PC-3 (cell line): Measurements from ENCODE around the gene RRAGC. TPM values are rescaled to one million over a fixed set of nuclear protein-coding genes. Genes with fewer than 3 reads are reported as not detected.
A peak's percentile ranks its signal among the peaks of the same experiment; 100 is the strongest.

Experiments
- ATAC-seq: fragments of 200-7000 bp; cut with Tn5 transposase; 2 replicates; pipeline ENCODE4 v1.9.1; 2020; ENCODE audit warnings: mild to moderate bottlenecking, moderate library complexity
- BruUV-seq: library from RNA; stranded (reverse); fragments of 400-500 nt; replicated peaks from 2 replicates; lab custom pipeline; 2021; lab: Mats Ljungman, UMichigan
- CTCF ChIA-PET: fragments of 300-600 bp; sonication (Branson Sonifier 250); formaldehyde crosslinking; loops from one replicate; lab custom pipeline; 2022; ENCODE audit warnings: antibody characterized with exemption; lab: Charles Lee
- POLR2A ChIA-PET: fragments of 300-600 bp; sonication (Branson Sonifier 250); formaldehyde crosslinking; loops from one replicate; lab custom pipeline; 2022; ENCODE audit warnings: antibody characterized with exemption; ENCODE audit not compliant: unreplicated experiment; lab: Charles Lee
- DNase-seq: peaks from one replicate; pipeline ENCODE4 v3.0.0-alpha.2; 2015
- H2AFZ ChIP-seq: fragments of 300-600 bp; sonication (generic); 2 replicates; pipeline ENCODE4 v1.6.0; 2016; ENCODE audit warnings: antibody characterized with exemption, low read length
- H3F3A ChIP-seq: fragments of 300-600 bp; sonication (generic); one replicate; pipeline ENCODE4 v1.6.0; 2017; ENCODE audit warnings: antibody characterized with exemption, low read length, control low read depth, mild to moderate bottlenecking; ENCODE audit not compliant: unreplicated experiment
- H3K27ac ChIP-seq: fragments of 300-600 bp; sonication (generic); 2 replicates; pipeline ENCODE4 v1.5.1; 2016; ENCODE audit warnings: mild to moderate bottlenecking, low read length
- H3K27me3 ChIP-seq: fragments of 300-600 bp; sonication (generic); 2 replicates; pipeline ENCODE4 v1.6.1; 2016; ENCODE audit warnings: low read length, mixed read lengths
- H3K36me3 ChIP-seq: fragments of 300-600 bp; sonication (generic); 2 replicates; pipeline ENCODE4 v1.6.1; 2016; ENCODE audit warnings: low read depth, mixed run types, low read length, mixed read lengths
- H3K4me1 ChIP-seq: fragments of 300-600 bp; sonication (generic); 2 replicates; pipeline ENCODE4 v1.5.1; 2016; ENCODE audit warnings: low read length; ENCODE audit not compliant: insufficient read depth
- H3K4me2 ChIP-seq: fragments of 300-600 bp; sonication (generic); 2 replicates; pipeline ENCODE4 v1.6.0; 2016; ENCODE audit warnings: low read length
- H3K4me3 ChIP-seq: fragments of 300-600 bp; sonication (generic); 2 replicates; pipeline ENCODE4 v1.5.1; 2016; ENCODE audit warnings: mild to moderate bottlenecking, low read length, mixed read lengths
- H3K79me2 ChIP-seq: fragments of 300-600 bp; sonication (generic); 2 replicates; pipeline ENCODE4 v1.6.1; 2017; ENCODE audit warnings: low read length, mixed read lengths
- H3K9ac ChIP-seq: fragments of 300-600 bp; sonication (generic); 2 replicates; pipeline ENCODE4 v1.6.0; 2016; ENCODE audit warnings: mild to moderate bottlenecking, low read length
- H3K9me2 ChIP-seq: fragments of 300-600 bp; sonication (generic); replicated peaks from 2 replicates; pipeline ENCODE4 v1.6.1; 2016; ENCODE audit warnings: mixed run types, low read length, mixed read lengths
- H3K9me3 ChIP-seq: fragments of 300-600 bp; sonication (generic); 2 replicates; pipeline ENCODE4 v1.6.1; 2016; ENCODE audit warnings: low read length, mixed read lengths
- H4K20me1 ChIP-seq: fragments of 300-600 bp; sonication (generic); 2 replicates; pipeline ENCODE4 v1.6.1; 2016; ENCODE audit warnings: low read length, mixed read lengths
- EZH2 ChIP-seq: fragments of 300-600 bp; sonication (generic); IDR thresholded peaks from one replicate; pipeline ENCODE4 v1.6.1; 2017; ENCODE audit warnings: antibody characterized with exemption, mild to moderate bottlenecking, low read length; ENCODE audit not compliant: unreplicated experiment
- EZH2phosphoT487 ChIP-seq: fragments of 300-600 bp; sonication (generic); IDR thresholded peaks from 2 replicates; pipeline ENCODE4 v1.6.1; 2018; ENCODE audit warnings: mild to moderate bottlenecking, antibody characterized with exemption, low read length, borderline replicate concordance
- intact Hi-C: fragments of 100-400 bp; cut with micrococcal nuclease; formaldehyde crosslinking; loops from 2 replicates; pipeline ENCODE4 v1.9.0; 2023
- total RNA-seq: library from RNA; depleted of rRNA; stranded (reverse); fragments of >200 nt; gene quantifications from 2 replicates; pipeline ENCODE4 v1.2.3, GENCODE V29; 2014; rRNA removed
- TF ChIP-seq, protein P1 (sequence below): fragments of 300-600 bp; sonication (generic); conservative IDR thresholded peaks from 2 replicates; pipeline ENCODE4 v1.5.1; 2017; ENCODE audit warnings: antibody characterized with exemption, low read depth, mild to moderate bottlenecking, low read length

The RRAGC gene
- total RNA-seq, 1 experiment from 2014 or later = 7.0 TPM

DNA sequence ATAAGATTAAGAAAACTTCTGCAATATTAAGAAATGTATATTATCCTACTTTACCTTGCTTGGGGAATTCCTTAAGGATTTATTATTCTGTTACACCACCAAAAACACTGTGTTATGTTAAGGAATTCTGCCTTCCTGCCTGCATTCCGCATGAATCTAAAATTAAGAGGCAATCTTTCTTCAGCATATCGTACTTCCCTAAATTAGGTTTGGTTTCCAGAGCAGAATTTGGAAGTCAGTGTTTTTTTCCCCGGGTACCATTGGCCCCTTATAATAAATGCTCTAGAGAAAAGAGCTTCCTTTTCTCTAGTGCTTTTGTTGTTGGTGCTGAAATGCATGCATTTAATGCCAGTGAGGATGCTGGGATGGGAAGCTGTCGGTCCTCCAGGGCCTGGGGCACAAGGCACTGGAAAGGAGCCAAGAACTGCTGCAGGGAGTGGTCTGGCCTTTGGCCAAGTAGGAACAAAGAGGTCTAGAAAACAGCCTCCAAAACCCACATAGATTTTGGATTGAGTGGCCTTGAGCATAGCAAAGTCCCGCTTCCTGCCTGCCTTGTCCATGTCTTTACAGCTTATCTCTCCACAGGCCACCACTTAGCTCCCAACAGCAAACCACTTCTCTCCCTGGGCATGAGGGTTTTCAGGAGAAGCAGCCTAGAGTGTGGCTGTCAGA is 69.9 kb downstream of the RRAGC start:
- ATAC-seq (no peak), DNase-seq (peak; percentile 25)
- Histone ChIP-seq H3K9ac (no peak overlapping the region), H4K20me1 (no peaks in the 10 kb centered on the region), H3K4me2 (no peak overlapping the region), H3K4me3 (no peak overlapping the region), H3K9me2 (no peaks in the 10 kb centered on the region), H3K27ac (no peak overlapping the region), H2AFZ (no peak overlapping the region), H3K9me3 (no peaks in the 10 kb centered on the region; the same call in 1 of the 2 replicates), H3K4me1 (no peaks in the 10 kb centered on the region), H3K27me3 (peaks cover 46% of the 10 kb centered on the region), H3K79me2 (no peaks in the 10 kb centered on the region), H3K36me3 (no peaks in the 10 kb centered on the region), H3F3A (no peaks in the 10 kb centered on the region)
- no TSS peak for BruUV-seq
- POLR2A ChIA-PET = no interaction called here
- TF ChIP-seq, protein P1, sequence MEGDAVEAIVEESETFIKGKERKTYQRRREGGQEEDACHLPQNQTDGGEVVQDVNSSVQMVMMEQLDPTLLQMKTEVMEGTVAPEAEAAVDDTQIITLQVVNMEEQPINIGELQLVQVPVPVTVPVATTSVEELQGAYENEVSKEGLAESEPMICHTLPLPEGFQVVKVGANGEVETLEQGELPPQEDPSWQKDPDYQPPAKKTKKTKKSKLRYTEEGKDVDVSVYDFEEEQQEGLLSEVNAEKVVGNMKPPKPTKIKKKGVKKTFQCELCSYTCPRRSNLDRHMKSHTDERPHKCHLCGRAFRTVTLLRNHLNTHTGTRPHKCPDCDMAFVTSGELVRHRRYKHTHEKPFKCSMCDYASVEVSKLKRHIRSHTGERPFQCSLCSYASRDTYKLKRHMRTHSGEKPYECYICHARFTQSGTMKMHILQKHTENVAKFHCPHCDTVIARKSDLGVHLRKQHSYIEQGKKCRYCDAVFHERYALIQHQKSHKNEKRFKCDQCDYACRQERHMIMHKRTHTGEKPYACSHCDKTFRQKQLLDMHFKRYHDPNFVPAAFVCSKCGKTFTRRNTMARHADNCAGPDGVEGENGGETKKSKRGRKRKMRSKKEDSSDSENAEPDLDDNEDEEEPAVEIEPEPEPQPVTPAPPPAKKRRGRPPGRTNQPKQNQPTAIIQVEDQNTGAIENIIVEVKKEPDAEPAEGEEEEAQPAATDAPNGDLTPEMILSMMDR = no peak
- no peak for TF ChIP-seq EZH2phosphoT487
- no peak for TF ChIP-seq EZH2
- intact Hi-C loops = no loop called here
- CTCF ChIA-PET = no interaction called here

DNA sequence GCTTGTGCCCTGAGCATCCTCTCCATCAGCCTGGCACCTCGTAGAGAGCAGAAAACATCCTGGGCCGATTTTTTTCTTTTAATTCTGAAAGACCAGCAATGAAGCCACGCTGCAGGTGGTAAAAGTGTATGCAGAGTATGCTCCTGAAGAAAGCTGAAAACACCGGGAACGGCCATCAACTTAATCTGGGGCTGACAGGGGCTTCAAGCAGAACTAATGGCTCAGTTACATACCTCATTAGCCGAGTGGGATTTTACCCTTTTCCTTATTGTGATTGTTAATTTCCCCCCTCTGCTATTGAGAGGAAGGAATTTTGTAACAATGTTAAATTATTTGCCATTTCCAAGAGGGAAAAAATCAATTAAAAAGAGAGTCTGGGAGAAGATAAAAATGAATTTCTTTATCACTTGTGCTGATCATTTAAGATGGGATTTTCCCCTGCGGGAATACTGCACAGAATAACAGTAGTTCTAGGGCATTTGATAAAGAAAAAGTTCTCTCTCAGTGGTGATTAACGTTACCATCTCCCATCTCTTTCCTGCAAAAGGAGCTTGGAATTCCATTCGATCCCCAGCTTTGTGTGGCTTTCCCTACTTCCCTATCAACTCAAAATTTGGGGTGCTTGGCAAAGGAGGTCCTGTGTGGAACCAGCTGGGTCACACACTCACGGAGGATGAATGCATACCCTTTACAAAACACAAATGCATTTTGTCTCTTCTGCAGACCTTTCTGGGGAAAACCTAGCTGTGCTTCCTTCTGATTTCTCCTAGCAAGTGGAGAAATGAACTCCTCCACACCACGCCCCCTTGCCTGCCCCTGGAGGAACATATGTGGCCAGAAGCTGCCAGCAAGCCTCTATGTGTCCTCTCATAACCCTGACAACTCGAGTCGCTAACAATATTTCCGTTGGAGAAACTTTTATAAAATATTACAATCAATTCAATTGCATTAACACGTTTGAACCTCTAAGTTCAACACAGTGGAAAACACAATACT is 70.9 kb downstream of the RRAGC start:
- Histone ChIP-seq H2AFZ (no peak overlapping the region), H3K36me3 (no peaks in the 10 kb centered on the region), H4K20me1 (no peaks in the 10 kb centered on the region), H3K4me1 (no peaks in the 10 kb centered on the region), H3K4me2 (no peak overlapping the region), H3K9me3 (no peaks in the 10 kb centered on the region; the same call in 1 of the 2 replicates), H3K4me3 (no peak overlapping the region), H3F3A (no peaks in the 10 kb centered on the region), H3K9me2 (no peaks in the 10 kb centered on the region), H3K27me3 (peaks cover 49% of the 10 kb centered on the region), H3K79me2 (no peaks in the 10 kb centered on the region), H3K27ac (no peak overlapping the region), H3K9ac (no peak overlapping the region)
- ChIA-PET CTCF (no interaction called here), POLR2A (no interaction called here)
- intact Hi-C loops = no loop called here
- ATAC-seq (no peak), DNase-seq (no peak)
- no peak for TF ChIP-seq EZH2
- no peak for TF ChIP-seq EZH2phosphoT487
- TF ChIP-seq, protein P1 = no peak
- no TSS peak for BruUV-seq

Other genes with a start within 250 kb of the RRAGC start
- 16.8 and 20.3 TPM in 2 replicates for gene MYCBP, start 13.6 kb upstream of the RRAGC start, total RNA-seq
- 0.35 TPM in 1 of 2 replicates, not detected in the other for gene GJA9, start 21.8 kb upstream of the RRAGC start, total RNA-seq
- gene RHBDL2, start 82.1 kb upstream of the RRAGC start, total RNA-seq = 3.6 and 10.0 TPM in 2 replicates
- gene AKIRIN1, start 131.5 kb upstream of the RRAGC start, total RNA-seq = 58.6 and 77.3 TPM in 2 replicates
- 760 and 864 TPM in 2 replicates for gene NDUFS5, start 166.6 kb upstream of the RRAGC start, total RNA-seq